DND-41 (cell line): ENCODE measurements around the gene CCDC32.
A peak's percentile ranks its signal among the peaks of the same experiment; 100 is the strongest.

Source experiments
- ATAC-seq: fragments of 200-7000 bp; cut with Tn5 transposase; 3 replicates; pipeline ENCODE4 v1.9.1; 2021; ENCODE audit warnings: low read depth; ENCODE audit not compliant: insufficient read depth
- DNase-seq: peaks from one replicate; pipeline ENCODE4 v3.0.0-alpha.2; 2020
- H2AFZ ChIP-seq: 2 replicates; pipeline ENCODE4 v1.6.0; 2012; ENCODE audit warnings: low read depth, low read length
- H3K27ac ChIP-seq: 2 replicates; pipeline ENCODE4 v1.5.1; 2012; ENCODE audit warnings: low read length, inconsistent platforms
- H3K27me3 ChIP-seq: fragments of 200-600 bp; sonication (generic); 2 replicates; pipeline ENCODE4 v1.6.0; 2012; ENCODE audit warnings: low read length, mild to moderate bottlenecking, inconsistent platforms; ENCODE audit not compliant: insufficient read depth, poor library complexity
- H3K36me3 ChIP-seq: 2 replicates; pipeline ENCODE4 v1.5.1; 2012; ENCODE audit warnings: low read length, inconsistent platforms; ENCODE audit not compliant: insufficient read depth
- H3K4me1 ChIP-seq: 2 replicates; pipeline ENCODE4 v1.5.1; 2012; ENCODE audit warnings: mild to moderate bottlenecking, low read length; ENCODE audit not compliant: insufficient read depth
- H3K4me2 ChIP-seq: 2 replicates; pipeline ENCODE4 v1.6.0; 2012; ENCODE audit warnings: mild to moderate bottlenecking, moderate library complexity, low read length, inconsistent platforms; ENCODE audit not compliant: insufficient read depth
- H3K4me3 ChIP-seq, 2 experiments: fragments of 200-600 bp in 1 of 2; shearing (Covaris generic) in 1 of 2; 2 replicates each; pipeline ENCODE4 v1.5.1; 2012 to 2016; ENCODE audit warnings: inconsistent platforms in 2 of 2, low read length in 2 of 2, mild to moderate bottlenecking in 2 of 2, low read depth in 1 of 2, moderate library complexity in 1 of 2
- H3K79me2 ChIP-seq: 2 replicates; pipeline ENCODE4 v1.6.0; 2012; ENCODE audit warnings: low read length, inconsistent platforms; ENCODE audit not compliant: insufficient read depth
- H3K9ac ChIP-seq: 2 replicates; pipeline ENCODE4 v1.6.0; 2012; ENCODE audit warnings: low read depth, mild to moderate bottlenecking, inconsistent platforms, low read length, moderate library complexity
- H3K9me3 ChIP-seq: 2 replicates; pipeline ENCODE4 v1.5.1; 2012; ENCODE audit warnings: low read length, moderate library complexity, mild to moderate bottlenecking, inconsistent platforms; ENCODE audit not compliant: insufficient read depth, severe bottlenecking
- H4K20me1 ChIP-seq: 2 replicates; pipeline ENCODE4 v1.6.0; 2012; ENCODE audit warnings: low read length; ENCODE audit not compliant: insufficient read depth
- CTCF ChIP-seq: IDR thresholded peaks from 2 replicates; pipeline ENCODE4 v1.5.1; 2012; ENCODE audit warnings: borderline replicate concordance, low read length, moderate library complexity, mild to moderate bottlenecking; ENCODE audit not compliant: poor library complexity, severe bottlenecking; ENCODE audit errors: extremely low read depth
- EZH2 ChIP-seq: IDR thresholded peaks from 3 replicates; pipeline ENCODE4 v1.6.1; 2012; ENCODE audit warnings: borderline replicate concordance, low read depth, mild to moderate bottlenecking, moderate library complexity, low read length, inconsistent platforms; ENCODE audit not compliant: severe bottlenecking

Gene CCDC32

DNA sequence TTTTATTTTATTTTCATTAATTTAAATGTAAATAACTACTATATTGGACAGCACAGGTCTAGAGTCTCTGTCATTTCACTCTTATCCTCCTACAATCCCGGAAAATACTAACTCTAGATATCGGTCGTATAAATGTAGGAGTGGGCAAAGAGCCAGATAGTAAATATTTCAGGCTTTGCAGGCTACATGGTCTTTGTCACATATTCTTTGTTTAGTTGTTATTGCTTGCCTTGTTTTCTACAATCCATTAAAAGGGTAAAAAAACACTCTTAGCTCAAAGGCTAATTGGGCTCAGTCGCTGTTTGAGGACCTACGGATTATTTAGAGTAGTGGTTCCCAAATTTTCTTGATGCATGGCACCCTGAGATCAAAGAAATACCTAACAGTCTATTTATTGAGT, 30.9 kb upstream of the CCDC32 start:
- H3K36me3 ChIP-seq, result peaks cover 13% of the 10 kb centered on the region; the same call in 1 of the 2 replicates
- no peak for DNase-seq
- no peak overlapping the region for H2AFZ ChIP-seq
- H3K79me2 ChIP-seq, result peaks cover 67% of the 10 kb centered on the region
- peak overlapping the region in 1 of 2 experiments; percentile 89; a peak in 2 of 4 replicates for H3K4me3 ChIP-seq
- TF ChIP-seq EZH2 (no peak), CTCF (no peak)
- H3K9ac ChIP-seq, result peak overlapping the region; percentile 83
- 0 out of 2 replicates have a peak, but pooled peaks cover under 1% of the 10 kb centered on the region for H4K20me1 ChIP-seq
- peaks cover 31% of the 10 kb centered on the region for H3K4me1 ChIP-seq
- H3K9me3 ChIP-seq, result no peaks in the 10 kb centered on the region
- no peaks in the 10 kb centered on the region for H3K27me3 ChIP-seq
- peak overlapping the region; percentile 8; the same call in 1 of the 2 replicates for H3K27ac ChIP-seq
- H3K4me2 ChIP-seq, result peak overlapping the region; percentile 91
- ATAC-seq, result no peak

DNA sequence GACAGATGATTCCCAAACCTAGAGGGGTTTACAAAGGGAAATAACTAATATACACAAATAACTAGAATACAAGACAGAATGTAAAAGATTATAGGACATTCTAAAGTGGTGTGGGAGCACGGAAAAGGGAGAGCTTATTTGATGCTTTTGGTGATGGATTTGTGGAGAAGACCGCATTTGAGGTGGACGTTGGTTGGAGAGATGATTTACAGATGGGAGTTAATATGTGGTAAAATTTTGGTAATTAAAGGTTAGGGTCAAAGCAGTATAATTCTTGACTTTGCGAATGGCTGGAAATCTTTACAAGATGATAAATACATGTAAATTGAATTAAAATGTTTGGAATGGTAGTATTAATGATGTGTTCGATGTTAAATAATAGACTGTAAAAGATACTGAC, 30.4 kb upstream of the CCDC32 start:
- Histone ChIP-seq H3K4me3 (peak overlapping the region; percentile 89 to 98), H4K20me1 (no peaks in the 10 kb centered on the region), H3K79me2 (peaks cover 61% of the 10 kb centered on the region), H3K27ac (peak overlapping the region; percentile 95), H3K4me1 (peaks cover 34% of the 10 kb centered on the region), H2AFZ (peak overlapping the region; percentile 75; the same call in 1 of the 2 replicates), H3K9me3 (no peaks in the 10 kb centered on the region), H3K27me3 (no peaks in the 10 kb centered on the region), H3K36me3 (peaks cover 13% of the 10 kb centered on the region; the same call in 1 of the 2 replicates), H3K9ac (peak overlapping the region; percentile 83), H3K4me2 (peak overlapping the region; percentile 91)
- DNase-seq (no peak), ATAC-seq (no peak)
- no peak for TF ChIP-seq EZH2
- no peak for TF ChIP-seq CTCF

DNA sequence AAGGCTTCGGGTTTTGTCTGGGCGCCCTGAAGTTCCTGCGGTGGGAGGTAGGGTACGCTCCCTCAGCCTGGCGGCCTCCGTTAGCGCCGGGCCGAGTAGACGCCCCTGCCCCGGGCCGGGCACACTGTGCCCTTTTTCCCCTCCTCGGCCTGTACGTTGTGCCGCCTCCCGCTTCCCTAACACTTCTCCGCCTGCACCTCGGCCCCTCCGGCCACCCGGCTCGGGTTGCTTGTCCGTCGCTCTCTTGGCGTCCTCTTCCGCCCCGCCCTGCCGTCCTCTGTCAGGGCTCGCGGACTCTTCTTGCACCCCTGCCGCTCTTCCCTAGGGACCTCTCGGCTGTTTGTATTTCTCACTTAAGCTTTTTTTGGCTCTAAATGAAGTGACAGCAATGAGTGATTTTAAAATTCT, 29.6 kb upstream of the CCDC32 start:
- no peaks in the 10 kb centered on the region for H3K9me3 ChIP-seq
- H4K20me1 ChIP-seq, result no peaks in the 10 kb centered on the region
- DNase-seq (no peak), ATAC-seq (peak; percentile 66)
- peak overlapping the region; percentile 89 to 98 for H3K4me3 ChIP-seq
- H3K27me3 ChIP-seq, result no peaks in the 10 kb centered on the region
- peak overlapping the region; percentile 91 for H3K4me2 ChIP-seq
- H3K79me2 ChIP-seq, result peaks cover 53% of the 10 kb centered on the region
- peaks cover 13% of the 10 kb centered on the region; the same call in 1 of the 2 replicates for H3K36me3 ChIP-seq
- peak overlapping the region; percentile 75 for H2AFZ ChIP-seq
- TF ChIP-seq EZH2 (no peak), CTCF (peak; percentile 26)
- H3K4me1 ChIP-seq, result peaks cover 39% of the 10 kb centered on the region
- H3K27ac ChIP-seq, result peak overlapping the region; percentile 95
- H3K9ac ChIP-seq, result peak overlapping the region; percentile 83
